H1 (cell line): ENCODE results near the gene CPLX1. TPM values are rescaled to one million over a fixed set of nuclear protein-coding genes. Genes with fewer than 3 reads are reported as not detected.

Source experiments
- CTCF ChIA-PET: fragments of 300-600 bp; sonication (Branson Sonifier 250); formaldehyde crosslinking; loops from one replicate; lab custom pipeline; 2021; ENCODE audit not compliant: partially characterized antibody; lab: Charles Lee
- POLR2A ChIA-PET: fragments of 300-600 bp; sonication (Branson Sonifier 250); formaldehyde crosslinking; loops from one replicate; lab custom pipeline; 2021; ENCODE audit warnings: inconsistent platforms; ENCODE audit not compliant: partially characterized antibody; lab: Charles Lee
- DNase-seq, 2 experiments: peaks; one replicate each; pipeline versions ENCODE4 v3.0.0 to v3.0.0-alpha.2; 2010 to 2022; ENCODE audit warnings: low spot score in 2 of 2, low read depth in 1 of 2, mixed read lengths in 1 of 2
- FAIRE-seq: peaks from 2 replicates; lab custom pipeline; 2011; peaks lifted over from hg19 to GRCh38; lab: Jason Lieb, UNC
- H2AFZ ChIP-seq: 2 replicates; pipeline ENCODE4 v1.8.1; 2012; ENCODE audit warnings: low read length, inconsistent platforms
- H2AK5ac ChIP-seq: 2 replicates; pipeline ENCODE4 v1.6.1; 2013; ENCODE audit warnings: low read depth, low read length
- H2BK120ac ChIP-seq: replicated peaks from 2 replicates; pipeline ENCODE3; 2013; ENCODE audit warnings: low read depth, low read length, inconsistent platforms
- H2BK12ac ChIP-seq: 2 replicates; pipeline ENCODE4 v1.6.1; 2013; ENCODE audit warnings: low read depth, low read length
- H2BK15ac ChIP-seq: 2 replicates; pipeline ENCODE4 v1.6.1; 2013; ENCODE audit warnings: low read length
- H2BK20ac ChIP-seq: 2 replicates; pipeline ENCODE4 v1.6.1; 2013; ENCODE audit warnings: low read length
- H2BK5ac ChIP-seq: 2 replicates; pipeline ENCODE4 v1.6.1; 2013; ENCODE audit warnings: low read depth, low read length
- H3K14ac ChIP-seq: 2 replicates; pipeline ENCODE4 v1.6.1; 2013; ENCODE audit warnings: inconsistent platforms; ENCODE audit not compliant: insufficient read length
- H3K18ac ChIP-seq: 2 replicates; pipeline ENCODE4 v1.6.1; 2013; ENCODE audit warnings: low read length; ENCODE audit errors: extremely low read depth
- H3K23ac ChIP-seq: 2 replicates; pipeline ENCODE4 v1.6.1; 2013; ENCODE audit warnings: inconsistent platforms; ENCODE audit not compliant: insufficient read length
- H3K23me2 ChIP-seq: 2 replicates; pipeline ENCODE4 v1.6.1; 2013; ENCODE audit warnings: low read depth, low read length
- H3K27ac ChIP-seq: 2 replicates; pipeline ENCODE4 v1.6.1; 2011; ENCODE audit warnings: low read depth, low read length, inconsistent platforms
- H3K27me3 ChIP-seq, 4 experiments: replicated peaks in 1 of 4; 1 replicate in 1 of 4; 2 replicates in 3 of 4; pipeline versions ENCODE4 v1.6.1 to v1.8.1; 2011 to 2013; ENCODE audit warnings: low read length in 3 of 4, mild to moderate bottlenecking in 3 of 4, inconsistent platforms in 2 of 4, mixed read lengths in 2 of 4, moderate library complexity in 1 of 4; ENCODE audit not compliant: control insufficient read depth in 3 of 4, insufficient read depth in 3 of 4; ENCODE audit errors: extremely low read depth in 1 of 4
- H3K36me3 ChIP-seq, 4 experiments: 2 replicates each; pipeline versions ENCODE4 v1.6.1 to v1.8.1; 2011 to 2013; ENCODE audit warnings: mild to moderate bottlenecking in 4 of 4, low read length in 3 of 4, moderate library complexity in 2 of 4, control low read depth in 1 of 4, inconsistent platforms in 1 of 4; ENCODE audit not compliant: insufficient read depth in 4 of 4, control insufficient read depth in 2 of 4
- H3K4ac ChIP-seq: replicated peaks from 2 replicates; pipeline ENCODE3; 2013; ENCODE audit warnings: low read length, low read depth, mixed read lengths, inconsistent platforms; ENCODE audit not compliant: insufficient read length
- H3K4me1 ChIP-seq, 4 experiments: replicated peaks in 1 of 4; 1 replicate in 1 of 4; 2 replicates in 3 of 4; pipeline versions ENCODE4 v1.6.1 to v1.8.1; 2011 to 2013; ENCODE audit warnings: low read length in 3 of 4, inconsistent platforms in 2 of 4, mixed read lengths in 1 of 4; ENCODE audit not compliant: insufficient read depth in 4 of 4, control insufficient read depth in 3 of 4
- H3K4me2 ChIP-seq, 2 experiments: 2 replicates each; pipeline versions ENCODE4 v1.6.1 to v1.8.1; 2011 to 2013; ENCODE audit warnings: low read depth in 2 of 2, low read length in 2 of 2, control low read depth in 1 of 2, inconsistent platforms in 1 of 2, mild to moderate bottlenecking in 1 of 2; ENCODE audit not compliant: insufficient read depth in 1 of 2
- H3K4me3 ChIP-seq, 4 experiments: fragments of 200-600, 300-600 bp in 1 of 4; sonication (generic), shearing (Covaris generic), sonication (Bioruptor Twin) in 1 of 4; 2 replicates each; pipeline versions ENCODE4 v1.5.1 to v1.8.1; 2011 to 2016; ENCODE audit warnings: low read length in 4 of 4, low read depth in 3 of 4, control low read depth in 2 of 4, inconsistent platforms in 2 of 4, mild to moderate bottlenecking in 2 of 4, mixed read lengths in 1 of 4, moderate library complexity in 1 of 4; ENCODE audit not compliant: insufficient read depth in 2 of 4; ENCODE audit errors: extremely low read depth in 1 of 4
- H3K56ac ChIP-seq: replicated peaks from 2 replicates; pipeline ENCODE3; 2013; ENCODE audit warnings: low read depth, mild to moderate bottlenecking, mixed read lengths, low read length, inconsistent platforms; ENCODE audit not compliant: insufficient read length
- H3K79me1 ChIP-seq: 2 replicates; pipeline ENCODE4 v1.6.1; 2013; ENCODE audit warnings: low read depth, low read length, control low read depth
- H3K79me2 ChIP-seq, 2 experiments: 2 replicates each; pipeline versions ENCODE4 v1.6.1 to v1.8.1; 2012 to 2013; ENCODE audit warnings: low read length in 2 of 2, mild to moderate bottlenecking in 2 of 2, inconsistent platforms in 1 of 2; ENCODE audit not compliant: insufficient read depth in 2 of 2, control insufficient read depth in 1 of 2
- H3K9ac ChIP-seq, 4 experiments: replicated peaks in 1 of 4; 1 replicate in 1 of 4; 2 replicates in 3 of 4; pipeline versions ENCODE4 v1.6.1 to v1.8.1; 2011 to 2013; ENCODE audit warnings: low read depth in 3 of 4, low read length in 3 of 4, control low read depth in 2 of 4, mild to moderate bottlenecking in 2 of 4, moderate library complexity in 2 of 4, inconsistent platforms in 1 of 4; ENCODE audit errors: extremely low read depth in 1 of 4
- H3K9me3 ChIP-seq, 2 experiments: 2 replicates each; pipeline versions ENCODE4 v1.6.1 to v1.8.1; 2012 to 2013; ENCODE audit warnings: mild to moderate bottlenecking in 2 of 2, moderate library complexity in 2 of 2, control low read depth in 1 of 2, inconsistent platforms in 1 of 2, low read depth in 1 of 2, low read length in 1 of 2, mixed read lengths in 1 of 2; ENCODE audit not compliant: insufficient read depth in 2 of 2
- H4K20me1 ChIP-seq, 2 experiments: replicated peaks in 1 of 2; 2 replicates each; pipeline versions ENCODE3 to v1.8.1; 2011 to 2013; ENCODE audit warnings: inconsistent platforms in 2 of 2, low read length in 2 of 2, mild to moderate bottlenecking in 1 of 2; ENCODE audit not compliant: insufficient read depth in 2 of 2, control insufficient read depth in 1 of 2
- H4K5ac ChIP-seq: 2 replicates; pipeline ENCODE4 v1.6.1; 2013; ENCODE audit warnings: low read length, low read depth, mixed read lengths, inconsistent platforms; ENCODE audit not compliant: insufficient read length
- H4K8ac ChIP-seq: 2 replicates; pipeline ENCODE4 v1.8.0; 2013; ENCODE audit warnings: mild to moderate bottlenecking, moderate library complexity, low read length, inconsistent platforms; ENCODE audit not compliant: insufficient read depth; ENCODE audit errors: extremely low read depth
- H4K91ac ChIP-seq: replicated peaks from 2 replicates; pipeline ENCODE3; 2013; ENCODE audit warnings: low read length, mixed read lengths, inconsistent platforms; ENCODE audit not compliant: insufficient read length
- CTBP2 ChIP-seq: IDR thresholded peaks from 2 replicates; pipeline ENCODE4 v1.7.0; 2011; ENCODE audit warnings: borderline replicate concordance, mild to moderate bottlenecking, moderate library complexity, mixed read lengths, low read length; ENCODE audit not compliant: insufficient read depth, insufficient read length
- CTCF ChIP-seq, 3 experiments: IDR thresholded peaks; 1 replicate in 2 of 3; 2 replicates in 1 of 3; pipeline versions ENCODE4 v1.5.1 to v1.6.1; 2011; ENCODE audit warnings: low read length in 3 of 3, mild to moderate bottlenecking in 3 of 3, inconsistent platforms in 2 of 3, low read depth in 1 of 3, moderate library complexity in 1 of 3; ENCODE audit not compliant: insufficient read depth in 1 of 3; ENCODE audit errors: control extremely low read depth in 1 of 3
- HDAC2 ChIP-seq, 2 experiments: fragments of 300-600 bp in 1 of 2; sonication (generic) in 1 of 2; IDR thresholded peaks; 2 replicates each; pipeline ENCODE4 v1.6.1; 2011 to 2012; ENCODE audit warnings: low read depth in 2 of 2, low read length in 2 of 2, mild to moderate bottlenecking in 2 of 2, moderate library complexity in 2 of 2, borderline replicate concordance in 1 of 2, inconsistent platforms in 1 of 2
- JUN ChIP-seq: IDR thresholded peaks from 2 replicates; pipeline ENCODE4 v1.6.1; 2011; ENCODE audit warnings: low read depth, mild to moderate bottlenecking, improper control_type of control experiment, low read length
- POU5F1 ChIP-seq: IDR thresholded peaks from 2 replicates; pipeline ENCODE4 v1.6.1; 2011; ENCODE audit warnings: low read depth, mild to moderate bottlenecking, low read length, moderate library complexity
- TCF12 ChIP-seq: IDR thresholded peaks from 2 replicates; pipeline ENCODE4 v1.6.1; 2011; ENCODE audit warnings: low read depth, mild to moderate bottlenecking, low read length
- WGBS, 2 experiments: shearing (Covaris generic) in 1 of 2; methylation state at CpG; one replicate each; pipeline versions ENCODE4 v1.1.6 to v1.1.7; 2013 to 2015; ENCODE audit warnings: low lambda C conversion rate in 2 of 2, mixed read lengths in 2 of 2, inconsistent platforms in 1 of 2, low coverage in 1 of 2, missing lambda C conversion rate in 1 of 2; ENCODE audit not compliant: insufficient replicate concordance in 2 of 2, insufficient coverage in 1 of 2, insufficient read length in 1 of 2; ENCODE audit errors: extremely low coverage in 1 of 2, missing lambda C conversion rate in 1 of 2; 5-methylcytosine and 5-hydroxymethylcytosine counted together
- polyA plus RNA-seq, 7 experiments: library from polyadenylated mRNA; depleted of rRNA in 3 of 7; stranded (reverse) in 5 of 7; unstranded in 2 of 7; fragments of >200 nt in 5 of 7; fragments of 200-250 nt in 2 of 7; gene quantifications; 1 replicate in 5 of 7; 2 replicates in 1 of 7; 4 replicates in 1 of 7; pipeline versions ENCODE4 v1.2.1 to v1.2.3, GENCODE V29; 2011 to 2013; ENCODE audit warnings: missing spikeins in 2 of 7, mixed read lengths in 2 of 7
- total RNA-seq: library from RNA; stranded (reverse); fragmentation: NEBNext Ultra II Directional; extraction: Animal tissue kit (Norgen Biotek cat#: 25700); gene quantifications from 2 replicates; pipeline ENCODE4 v1.2.1, GENCODE V29; 2021

The CPLX1 gene
- total and polyA plus RNA-seq, 2 of the 8 experiments (the other 6 are each of a cell fraction or from before 2014, with no cell fraction given) = 0.32 to 0.56 TPM

GRCh38 chr4:785332-786073 lies 40.4 kb downstream of the CPLX1 start:
- H4K91ac ChIP-seq = no peak overlapping the region
- no peak overlapping the region for H3K9ac ChIP-seq
- H4K20me1 ChIP-seq = peaks cover 4 to 5% of the 10 kb centered on the region in 2 experiments
- no peak overlapping the region for H3K23ac ChIP-seq
- H3K79me1 ChIP-seq = no peaks in the 10 kb centered on the region; the same call in 1 of the 2 replicates
- peak overlapping the region; percentile 63; the same call in 1 of the 2 replicates for H4K8ac ChIP-seq
- H3K4me3 ChIP-seq = peak overlapping the region in 2 of 4 experiments; percentile 4 to 55; a peak in 5 of 8 replicates
- 0 out of 8 replicates have a peak, but pooled peaks cover 0 to under 1% (median 0%) of the 10 kb centered on the region in 4 experiments for H3K36me3 ChIP-seq
- no peak overlapping the region for H4K5ac ChIP-seq
- ChIA-PET POLR2A (interaction anchor here (1.0 to 1.1 kb wide), 3 partner anchors 8 to 16 kb away, joined by 3 to 5 read pairs (median 4); no protein-coding TSS in a partner anchor), CTCF (interaction anchor here (0.9 to 2.1 kb wide), 2 partner anchors 11 to 908 kb away, joined by 4 to 5 read pairs; no protein-coding TSS in a partner anchor)
- WGBS, 2 experiments = 4% methylated on average over 34 of the region's 57 CpGs; no CpG with 5 or more reads in 1 of the 2 experiments
- no peak overlapping the region for H3K4ac ChIP-seq
- peaks cover 0 to 19% (median 17%) of the 10 kb centered on the region in 4 experiments; a peak in 6 of 7 replicates for H3K4me1 ChIP-seq
- H3K14ac ChIP-seq = no peak overlapping the region
- H2BK20ac ChIP-seq = no peak overlapping the region
- H2BK5ac ChIP-seq = 0 out of 2 replicates have a peak overlapping the region, but pooled peaks have one; percentile 52
- H3K18ac ChIP-seq = peak overlapping the region; percentile 87; the same call in 1 of the 2 replicates
- no peak overlapping the region for H2AFZ ChIP-seq
- peaks cover 31 to 63% (median 52%) of the 10 kb centered on the region in 4 experiments for H3K27me3 ChIP-seq
- H2BK120ac ChIP-seq = no peak overlapping the region
- H2AK5ac ChIP-seq = no peak overlapping the region
- no peak overlapping the region for H3K27ac ChIP-seq
- H3K23me2 ChIP-seq = peaks cover 11% of the 10 kb centered on the region
- peak overlapping the region; percentile 88; the same call in 1 of the 2 replicates for H2BK12ac ChIP-seq
- peak in 1 of 2 experiments; percentile 58 for DNase-seq
- no peak overlapping the region for H2BK15ac ChIP-seq
- H3K4me2 ChIP-seq = peak overlapping the region; percentile 58 to 65
- H3K79me2 ChIP-seq = peaks cover 8 to 9% of the 10 kb centered on the region in 2 experiments; a peak in 3 of 4 replicates
- H3K56ac ChIP-seq = no peak overlapping the region
- no peaks in the 10 kb centered on the region for H3K9me3 ChIP-seq
- FAIRE-seq = peak; percentile 39
- TF ChIP-seq TCF12 = peak; percentile 70; the same call in 1 of the 2 replicates
- TF ChIP-seq CTCF (IDR thresholded peaks at IDR 0.05; ENCODE audit: control extremely low read depth in 1 of 3, insufficient read depth in 1 of 3, low read depth in 1 of 3, low read length in 3 of 3) = no peak
- no peak for TF ChIP-seq JUN
- peak; percentile 85; the same call in 1 of the 2 replicates for TF ChIP-seq POU5F1
- peak in 1 of 2 experiments; percentile 79; a peak in 2 of 4 replicates for TF ChIP-seq HDAC2 (IDR thresholded peaks at IDR 0.05; ENCODE audit: borderline replicate concordance in 1 of 2, low read depth in 2 of 2, low read length in 2 of 2)
- no peak for TF ChIP-seq CTBP2
